Measurements from ENCODE around the gene BCKDK. TPM values are rescaled to one million over a fixed set of nuclear protein-coding genes. Genes with fewer than 3 reads are reported as not detected.

BCKDK gene
- total RNA-seq, 1 experiment from 2014 or later, result 57.0 TPM

DNA sequence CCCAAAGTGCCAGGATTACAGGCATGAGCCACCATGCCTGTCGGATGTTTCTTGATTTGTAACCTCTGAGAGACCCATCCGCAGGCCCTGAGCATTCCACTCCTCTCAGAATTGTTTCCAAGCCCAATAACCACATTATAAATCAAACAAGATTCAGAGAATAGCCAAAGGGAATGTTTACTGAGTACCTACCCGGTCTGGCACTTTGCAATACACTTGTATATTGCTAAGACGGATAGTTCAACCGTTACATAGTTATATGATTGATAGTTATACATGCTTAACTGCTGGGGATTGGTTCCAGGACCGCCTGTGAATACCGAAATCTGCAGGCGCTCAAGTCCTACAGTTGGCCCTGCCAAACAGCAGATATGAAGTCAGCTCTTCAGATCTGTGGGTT, 6.3 kb downstream of the BCKDK start:
- no peak overlapping the region for H2BK15ac ChIP-seq (ENCODE audit: low read depth, low read length)

More for the DNA sequence above, 6.3 kb downstream of the BCKDK start:
- Histone ChIP-seq H4K5ac (ENCODE audit: insufficient read length, low read depth, low read length) (no peak overlapping the region), H3T11ph (ENCODE audit: low read length) (no peak overlapping the region), H3K79me2 (ENCODE audit: insufficient read depth, low read length) (peaks cover 5% of the 10 kb centered on the region; the same call in 1 of the 2 replicates), H3K79me1 (ENCODE audit: insufficient read depth, low read depth, low read length, poor library complexity, severe bottlenecking) (peaks cover 5% of the 10 kb centered on the region), H3K4me1 (ENCODE audit: insufficient read depth, low read length) (0 out of 2 replicates have a peak, but pooled peaks cover 2% of the 10 kb centered on the region), H3K27me3 (ENCODE audit: insufficient read depth, low read length) (no peaks in the 10 kb centered on the region; the same call in 1 of the 2 replicates), H2BK120ac (ENCODE audit: low read depth, low read length, poor library complexity, severe bottlenecking) (no peak overlapping the region), H3K9me3 (ENCODE audit: control insufficient read depth, low read depth, low read length) (no peaks in the 10 kb centered on the region), H3K9ac (ENCODE audit: extremely low read depth, insufficient read length, low read length) (no peak overlapping the region), H2BK20ac (ENCODE audit: low read depth, low read length, poor library complexity, severe bottlenecking) (no peak overlapping the region), H3K18ac (ENCODE audit: insufficient read length, low read depth, low read length) (no peak overlapping the region), H3K14ac (ENCODE audit: insufficient read depth, low read length) (no peak overlapping the region), H2AFZ (ENCODE audit: low read length) (no peak overlapping the region), H3K56ac (ENCODE audit: insufficient read length, low read depth, low read length) (no peak overlapping the region), H3K4me2 (ENCODE audit: insufficient read depth, insufficient read length, low read length) (no peak overlapping the region), H3K27ac (ENCODE audit: insufficient read length, low read depth, low read length) (no peak overlapping the region), H2AK5ac (ENCODE audit: insufficient read length, low read length) (no peak overlapping the region), H3K23ac (ENCODE audit: insufficient read length, low read depth, low read length) (no peak overlapping the region), H4K20me1 (ENCODE audit: control insufficient read depth, insufficient read depth, insufficient read length) (no peaks in the 10 kb centered on the region), H4K8ac (replicated peaks; ENCODE audit: insufficient read length, low read depth, low read length) (no peak overlapping the region), H4K91ac (ENCODE audit: insufficient read length, low read depth, low read length) (no peak overlapping the region), H3K23me2 (ENCODE audit: insufficient read length, low read depth, low read length, poor library complexity, severe bottlenecking) (no peaks in the 10 kb centered on the region), H3K4ac (ENCODE audit: low read depth, low read length) (no peak overlapping the region), H2BK5ac (ENCODE audit: insufficient read length, low read length) (no peak overlapping the region), H2BK12ac (ENCODE audit: insufficient read length, low read depth, low read length) (no peak overlapping the region)
- TF ChIP-seq, protein P1, sequence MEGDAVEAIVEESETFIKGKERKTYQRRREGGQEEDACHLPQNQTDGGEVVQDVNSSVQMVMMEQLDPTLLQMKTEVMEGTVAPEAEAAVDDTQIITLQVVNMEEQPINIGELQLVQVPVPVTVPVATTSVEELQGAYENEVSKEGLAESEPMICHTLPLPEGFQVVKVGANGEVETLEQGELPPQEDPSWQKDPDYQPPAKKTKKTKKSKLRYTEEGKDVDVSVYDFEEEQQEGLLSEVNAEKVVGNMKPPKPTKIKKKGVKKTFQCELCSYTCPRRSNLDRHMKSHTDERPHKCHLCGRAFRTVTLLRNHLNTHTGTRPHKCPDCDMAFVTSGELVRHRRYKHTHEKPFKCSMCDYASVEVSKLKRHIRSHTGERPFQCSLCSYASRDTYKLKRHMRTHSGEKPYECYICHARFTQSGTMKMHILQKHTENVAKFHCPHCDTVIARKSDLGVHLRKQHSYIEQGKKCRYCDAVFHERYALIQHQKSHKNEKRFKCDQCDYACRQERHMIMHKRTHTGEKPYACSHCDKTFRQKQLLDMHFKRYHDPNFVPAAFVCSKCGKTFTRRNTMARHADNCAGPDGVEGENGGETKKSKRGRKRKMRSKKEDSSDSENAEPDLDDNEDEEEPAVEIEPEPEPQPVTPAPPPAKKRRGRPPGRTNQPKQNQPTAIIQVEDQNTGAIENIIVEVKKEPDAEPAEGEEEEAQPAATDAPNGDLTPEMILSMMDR (conservative IDR thresholded peaks at IDR 0.05), result no peak
- Mint-ChIP-seq H3K36me3 (ENCODE audit: insufficient read depth in 1 of 3, low read depth in 3 of 3) (peaks cover 24 to 46% (median 40%) of the 10 kb centered on the region in 3 experiments), H3K27me3 (ENCODE audit: low read depth) (no peaks in the 10 kb centered on the region), H3K9me3 (no peaks in the 10 kb centered on the region; a peak in 1 of 5 replicates), H3K4me1 (peaks cover 10 to 12% of the 10 kb centered on the region in 2 experiments), H3K27ac (peak overlapping the region in 1 of 3 experiments; percentile 73; a peak in 1 of 7 replicates), H3K4me3 (peak overlapping the region in 1 of 2 experiments; percentile 45; a peak in 2 of 5 replicates)
- WGBS (ENCODE audit: extremely low coverage, insufficient read length, low lambda C conversion rate), result no CpG with 5 or more reads among the region's 8 CpGs
- DNase-seq, result no peak

Measured in H9 (cell line).